ENCODE data around the gene BEX5. TPM values are rescaled to one million over a fixed set of nuclear protein-coding genes. Genes with fewer than 3 reads are reported as not detected.

The BEX5 gene
- total RNA-seq = 57.9 TPM

DNA sequence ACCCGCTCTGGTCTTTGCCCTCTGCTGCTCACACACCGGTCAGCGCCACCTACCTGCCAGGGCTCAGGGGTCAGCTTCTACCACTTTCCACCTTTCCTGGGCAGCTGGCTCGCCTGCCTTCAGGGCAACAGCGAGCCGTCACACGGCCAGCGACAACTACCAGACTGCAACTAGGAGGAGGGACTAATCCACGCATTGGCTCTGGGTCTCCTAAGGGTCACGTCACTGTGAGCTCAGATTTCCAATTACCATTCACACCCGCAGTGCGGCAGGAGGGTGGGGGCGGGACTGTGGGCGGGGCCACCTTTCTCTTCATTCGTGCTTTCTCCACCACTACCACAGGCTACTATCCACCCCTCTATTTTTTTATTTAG, at the start of gene BEX5:
TSS of gene BEX5 (minus strand) at position 172 of the 374 bp plus-strand sequence. CDS start 1,712 bp downstream, outside the sequence.

DNA sequence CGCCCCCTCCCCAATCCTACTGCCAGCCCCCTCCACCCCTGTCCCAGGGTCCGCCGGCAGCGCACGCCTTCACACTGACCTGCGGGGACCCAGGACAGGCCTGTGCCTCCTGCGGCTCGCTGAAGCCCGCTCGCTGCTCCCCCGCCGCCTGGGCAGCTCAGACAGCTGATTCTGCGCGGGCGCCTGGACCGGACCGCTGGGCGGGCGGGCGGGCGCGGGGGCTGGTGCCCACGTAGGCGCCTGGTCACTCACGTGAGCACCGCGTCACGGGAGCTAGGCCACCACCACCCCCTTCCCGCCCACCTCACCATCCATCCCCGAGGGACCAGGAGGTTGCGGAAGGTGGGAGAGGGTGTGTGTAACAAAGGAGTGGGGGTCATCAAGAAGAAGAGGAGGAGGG, 13.5 kb downstream of the BEX5 start, which contains the start of gene TCEAL6:
TSS of gene TCEAL6 (minus strand) at position 208 of the 400 bp plus-strand sequence.

DNA sequence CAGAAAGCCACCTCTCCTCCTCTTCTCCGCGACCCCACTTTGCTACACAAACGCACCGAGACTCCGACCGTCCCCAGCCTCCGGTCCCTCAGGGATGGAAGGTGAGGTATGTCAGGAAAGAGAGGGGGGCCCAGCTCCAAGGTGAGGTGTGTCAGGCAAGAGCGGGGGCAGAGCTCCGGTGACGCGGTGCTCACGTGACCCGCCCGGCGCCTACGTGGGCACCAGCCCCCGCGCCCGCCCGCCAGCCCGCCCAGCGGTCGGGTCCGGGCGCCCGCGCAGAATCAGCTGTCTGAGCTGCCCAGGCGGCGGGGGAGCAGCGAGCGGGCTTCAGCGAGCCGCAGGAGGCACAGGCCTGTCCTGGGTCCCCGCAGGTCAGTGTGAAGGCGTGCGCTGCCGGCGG, 30.3 kb downstream of the BEX5 start, which contains the start of gene TCEAL2:
TSS of gene TCEAL2 (plus strand) at position 244 of the 400 bp plus-strand sequence. CDS start 1,152 bp downstream, outside the sequence.

Other genes with a start within 250 kb of the BEX5 start
- gene ZMAT1, start 223.9 kb downstream of the BEX5 start, total RNA-seq = 8.5 TPM
- 41.8 TPM for gene TCEAL2, start 30.3 kb downstream of the BEX5 start, total RNA-seq
- gene TCEAL6, start 13.5 kb downstream of the BEX5 start, total RNA-seq = 10.1 TPM
- not detected for gene TCP11X1, start 59.3 kb upstream of the BEX5 start, total RNA-seq
- 0.23 TPM for gene NXF2, start 91.2 kb upstream of the BEX5 start, total RNA-seq